ENCODE results near the gene TPSAB1. TPM values are rescaled to one million over a fixed set of nuclear protein-coding genes. Genes with fewer than 3 reads are reported as not detected.

TPSAB1 gene
- total RNA-seq, 2 donors from 2014 or later = 30.4 to 62.1 TPM

DNA sequence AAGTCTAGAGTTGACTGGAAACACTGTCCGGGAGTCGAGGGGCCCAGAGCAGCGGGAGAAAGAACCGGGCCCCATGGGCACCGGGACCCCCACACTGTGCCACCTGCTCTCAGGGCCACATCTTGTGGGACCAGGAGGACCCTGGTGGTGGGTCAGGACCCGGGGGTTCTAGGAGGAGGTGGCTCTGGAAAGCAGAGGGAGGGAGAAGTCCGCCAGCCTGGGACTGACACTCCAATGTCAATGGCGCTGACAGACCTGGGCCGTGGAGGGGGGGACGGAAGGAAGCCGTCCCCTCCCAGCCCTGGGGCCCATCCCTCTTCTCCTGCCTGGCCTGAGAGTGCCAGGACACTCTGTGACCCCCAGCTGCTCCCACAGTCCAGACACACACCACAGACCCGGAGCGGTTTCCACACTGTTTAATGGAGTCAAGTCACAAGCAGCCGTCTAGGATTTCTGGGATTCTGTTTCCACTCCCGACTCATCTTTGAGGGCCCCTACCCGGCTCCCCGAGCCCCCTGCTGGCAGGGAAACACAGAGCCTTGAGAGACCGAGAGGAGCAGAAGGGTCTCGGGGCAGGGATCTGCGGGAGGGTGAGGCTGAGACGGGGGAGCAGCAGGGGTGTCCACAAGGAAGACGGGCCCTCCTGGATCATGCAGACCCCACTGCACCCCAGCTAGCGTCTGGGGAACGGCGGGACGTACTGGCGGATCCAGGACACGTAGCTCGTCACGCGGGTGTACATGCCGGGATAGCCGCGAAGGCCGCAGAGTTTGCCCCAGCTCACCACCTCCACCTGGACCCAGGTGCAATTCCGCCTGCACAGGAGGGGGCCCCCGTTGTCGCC lies 45.4 kb downstream of the TPSAB1 start:
- no peaks in the 10 kb centered on the region for H3K9me3 ChIP-seq
- no peak overlapping the region for H3K4me3 ChIP-seq
- H3K36me3 ChIP-seq = no peaks in the 10 kb centered on the region
- H3K4me1 ChIP-seq = no peaks in the 10 kb centered on the region
- TF ChIP-seq, protein P1, sequence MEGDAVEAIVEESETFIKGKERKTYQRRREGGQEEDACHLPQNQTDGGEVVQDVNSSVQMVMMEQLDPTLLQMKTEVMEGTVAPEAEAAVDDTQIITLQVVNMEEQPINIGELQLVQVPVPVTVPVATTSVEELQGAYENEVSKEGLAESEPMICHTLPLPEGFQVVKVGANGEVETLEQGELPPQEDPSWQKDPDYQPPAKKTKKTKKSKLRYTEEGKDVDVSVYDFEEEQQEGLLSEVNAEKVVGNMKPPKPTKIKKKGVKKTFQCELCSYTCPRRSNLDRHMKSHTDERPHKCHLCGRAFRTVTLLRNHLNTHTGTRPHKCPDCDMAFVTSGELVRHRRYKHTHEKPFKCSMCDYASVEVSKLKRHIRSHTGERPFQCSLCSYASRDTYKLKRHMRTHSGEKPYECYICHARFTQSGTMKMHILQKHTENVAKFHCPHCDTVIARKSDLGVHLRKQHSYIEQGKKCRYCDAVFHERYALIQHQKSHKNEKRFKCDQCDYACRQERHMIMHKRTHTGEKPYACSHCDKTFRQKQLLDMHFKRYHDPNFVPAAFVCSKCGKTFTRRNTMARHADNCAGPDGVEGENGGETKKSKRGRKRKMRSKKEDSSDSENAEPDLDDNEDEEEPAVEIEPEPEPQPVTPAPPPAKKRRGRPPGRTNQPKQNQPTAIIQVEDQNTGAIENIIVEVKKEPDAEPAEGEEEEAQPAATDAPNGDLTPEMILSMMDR (IDR thresholded peaks at IDR 0.05) = no peak
- no peak overlapping the region for H3K27ac ChIP-seq
- peaks cover 21% of the 10 kb centered on the region for H3K27me3 ChIP-seq
- no peak overlapping the region for H3K9ac ChIP-seq (ENCODE audit: low read depth in 2 of 2, low read length in 2 of 2)
- intact Hi-C loops (cut with DNase I) = no loop called here
- DNase-seq = no peak

DNA sequence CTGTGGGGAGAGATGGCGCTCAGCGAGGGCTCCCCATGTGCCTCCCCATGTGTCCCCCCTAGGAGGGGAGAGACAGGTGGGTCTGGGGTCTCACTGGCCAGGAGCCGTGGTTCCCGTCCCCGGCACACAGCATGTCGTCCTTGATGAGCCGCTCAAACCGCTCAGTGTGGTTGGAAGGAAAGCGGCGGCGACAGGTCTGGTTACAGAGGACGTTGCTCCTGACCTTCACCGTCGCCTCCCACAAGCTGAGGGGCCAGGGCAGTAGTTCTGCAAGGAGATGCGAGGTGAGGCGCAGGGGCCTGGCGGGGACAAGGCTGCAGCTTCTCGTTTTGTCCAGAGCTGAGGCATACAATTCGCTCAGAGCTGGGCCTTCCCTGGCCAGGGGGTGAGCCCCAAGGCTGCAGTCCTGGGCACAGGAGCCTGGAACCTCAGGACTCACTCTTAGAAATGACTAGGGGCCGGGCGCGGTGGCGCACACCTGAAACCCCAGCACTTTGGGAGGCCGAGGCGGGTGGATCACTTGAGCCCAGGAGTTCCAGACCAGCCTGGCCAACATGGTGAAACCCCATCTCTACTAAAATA lies 46.1 kb downstream of the TPSAB1 start:
- TF ChIP-seq, protein P1 (IDR thresholded peaks at IDR 0.05) = no peak
- Histone ChIP-seq H3K27me3 (peaks cover 21% of the 10 kb centered on the region), H3K9me3 (no peaks in the 10 kb centered on the region), H3K4me1 (peaks cover 3% of the 10 kb centered on the region), H3K36me3 (no peaks in the 10 kb centered on the region), H3K27ac (no peak overlapping the region), H3K4me3 (no peak overlapping the region), H3K9ac (ENCODE audit: low read depth in 2 of 2, low read length in 2 of 2) (no peak overlapping the region)
- DNase-seq = no peak
- intact Hi-C loops (cut with DNase I) = no loop called here

DNA sequence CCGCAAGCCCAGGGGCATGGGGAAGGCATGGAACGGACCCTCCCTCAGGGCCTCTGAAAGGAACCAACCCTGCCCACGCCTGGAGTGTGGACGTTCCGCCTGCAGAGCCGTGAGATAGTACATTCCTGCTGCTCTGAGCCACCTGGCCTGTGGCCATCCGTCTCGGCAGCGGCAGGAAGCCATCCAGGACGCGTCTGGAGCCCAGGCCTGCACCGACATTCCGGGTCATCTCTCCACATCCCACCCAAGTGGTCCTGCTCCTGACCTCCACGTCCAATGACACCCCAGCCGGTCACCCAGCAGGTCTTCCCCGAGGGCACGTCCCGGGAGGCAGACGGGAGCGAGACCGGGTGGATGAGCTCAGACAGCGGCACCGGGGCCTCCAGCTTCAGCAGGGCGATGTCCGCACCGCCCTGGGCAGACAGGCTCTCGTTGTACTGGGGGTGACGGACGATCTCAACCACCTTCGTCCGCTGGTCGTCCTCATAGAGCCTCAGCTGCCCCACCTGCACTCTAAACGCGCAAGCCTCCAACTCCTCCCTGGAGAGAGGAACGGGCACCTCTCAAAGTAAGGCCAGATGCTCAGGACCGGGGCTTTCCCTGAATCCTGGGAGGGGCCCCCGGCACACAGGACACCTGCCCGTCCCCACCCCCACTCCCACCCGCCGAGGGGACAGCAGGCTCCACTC lies 47.6 kb downstream of the TPSAB1 start:
- Histone ChIP-seq H3K4me3 (no peak overlapping the region), H3K36me3 (no peaks in the 10 kb centered on the region), H3K9me3 (no peaks in the 10 kb centered on the region), H3K27ac (no peak overlapping the region), H3K9ac (ENCODE audit: low read depth in 2 of 2, low read length in 2 of 2) (no peak overlapping the region), H3K27me3 (peaks cover 21% of the 10 kb centered on the region), H3K4me1 (peaks cover 3% of the 10 kb centered on the region)
- DNase-seq = no peak
- intact Hi-C loops (cut with DNase I) = no loop called here
- TF ChIP-seq, protein P1 (IDR thresholded peaks at IDR 0.05) = no peak

DNA sequence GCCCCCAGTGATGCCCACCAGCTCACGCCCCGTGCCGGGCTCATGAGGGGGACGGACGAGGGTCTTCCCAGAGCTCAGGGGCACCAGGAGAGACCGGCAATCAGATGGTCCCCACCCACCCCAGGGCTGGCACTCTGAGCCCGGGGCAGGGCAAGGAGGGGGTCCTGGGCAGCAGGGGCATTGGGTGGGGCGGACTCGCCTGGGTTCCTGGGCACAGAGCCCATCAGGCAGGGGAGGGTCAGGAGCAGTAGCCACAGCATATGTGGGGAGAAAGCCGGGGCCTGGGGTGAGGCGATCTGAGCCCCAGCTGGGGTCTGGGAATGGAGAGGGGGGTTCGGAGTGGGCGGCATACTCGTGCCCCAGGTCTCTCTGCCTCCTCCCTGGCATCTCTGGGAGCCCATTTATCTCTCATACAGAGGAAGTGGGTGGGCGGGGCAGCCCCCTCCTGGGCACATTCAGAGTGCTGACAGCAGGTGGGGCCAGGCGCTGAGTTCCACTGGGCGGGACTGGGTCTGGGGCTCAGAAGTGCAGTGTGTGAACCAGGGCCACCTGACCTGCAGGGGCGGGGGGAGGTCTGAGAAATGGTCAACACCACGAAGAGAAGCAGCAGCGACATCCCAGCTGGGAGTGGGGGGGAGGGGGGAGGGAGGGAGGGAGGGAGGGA lies 48.4 kb downstream of the TPSAB1 start:
- H3K36me3 ChIP-seq = no peaks in the 10 kb centered on the region
- TF ChIP-seq, protein P1 (IDR thresholded peaks at IDR 0.05) = no peak
- H3K27ac ChIP-seq = no peak overlapping the region
- intact Hi-C loops (cut with DNase I) = no loop called here
- H3K9ac ChIP-seq (ENCODE audit: low read depth in 2 of 2, low read length in 2 of 2) = no peak overlapping the region
- peaks cover 21% of the 10 kb centered on the region for H3K27me3 ChIP-seq
- no peaks in the 10 kb centered on the region for H3K9me3 ChIP-seq
- H3K4me3 ChIP-seq = no peak overlapping the region
- DNase-seq = no peak
- peaks cover 3% of the 10 kb centered on the region for H3K4me1 ChIP-seq

DNA sequence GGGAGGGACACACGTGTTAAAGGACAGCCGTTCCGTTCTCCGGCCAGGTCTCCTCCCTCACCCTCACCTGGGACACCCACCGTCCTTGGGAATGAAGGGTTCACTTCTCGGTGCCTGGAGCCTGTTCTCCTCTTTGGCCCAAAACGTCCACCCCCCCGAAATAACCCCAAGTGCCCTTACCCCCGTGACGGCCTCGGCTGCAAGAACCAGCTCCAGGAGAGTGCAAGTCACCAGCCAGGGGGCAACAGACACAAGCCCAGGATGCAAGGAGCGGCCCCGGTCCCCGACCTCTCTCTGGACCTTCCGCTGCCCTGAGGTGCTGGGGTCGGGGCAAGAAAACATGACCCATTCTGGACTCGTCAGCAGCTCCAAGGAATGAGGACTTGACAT lies 49.0 kb downstream of the TPSAB1 start:
- Histone ChIP-seq H3K4me1 (peaks cover 3% of the 10 kb centered on the region), H3K27ac (no peak overlapping the region), H3K27me3 (peaks cover 21% of the 10 kb centered on the region), H3K9ac (ENCODE audit: low read depth in 2 of 2, low read length in 2 of 2) (no peak overlapping the region), H3K36me3 (no peaks in the 10 kb centered on the region), H3K9me3 (no peaks in the 10 kb centered on the region), H3K4me3 (no peak overlapping the region)
- DNase-seq = no peak
- intact Hi-C loops (cut with DNase I) = no loop called here
- TF ChIP-seq, protein P1 (IDR thresholded peaks at IDR 0.05) = no peak

All from colonic mucosa (tissue), 4 donors.